HepG2 (cell line): ENCODE data around the gene SCRT2. TPM values are rescaled to one million over a fixed set of nuclear protein-coding genes. Genes with fewer than 3 reads are reported as not detected.
A peak's percentile ranks its signal among the peaks of the same experiment; 100 is the strongest.

ENCODE experiments used
- BCL3 ChIP-seq: sonication (generic); formaldehyde crosslinking; IDR thresholded peaks from 2 replicates; pipeline ENCODE4 v1.5.1; 2020; ENCODE audit warnings: mild to moderate bottlenecking, missing genetic modification reagents, moderate library complexity
- ESRRA ChIP-seq: sonication (generic); formaldehyde crosslinking; IDR thresholded peaks from 2 replicates; pipeline ENCODE4 v1.5.1; 2020; ENCODE audit warnings: mild to moderate bottlenecking, low read depth, missing genetic modification reagents
- GTF2F1 ChIP-seq: fragments of 150-350 bp; IDR thresholded peaks from 2 replicates; pipeline ENCODE4 v1.6.1; 2014; ENCODE audit warnings: low read length
- IRF9 ChIP-seq: sonication (generic); formaldehyde crosslinking; IDR thresholded peaks from 2 replicates; pipeline ENCODE4 v1.8.0; 2022; ENCODE audit warnings: missing genetic modification reagents, mild to moderate bottlenecking, borderline replicate concordance
- KDM1A ChIP-seq: IDR thresholded peaks from 2 replicates; pipeline ENCODE4 v1.6.1; 2016; ENCODE audit warnings: missing compliant biosample characterization
- PAXIP1 ChIP-seq: sonication (generic); formaldehyde crosslinking; conservative IDR thresholded peaks from 2 replicates; pipeline ENCODE4 v1.4.0; 2020; ENCODE audit warnings: mild to moderate bottlenecking, missing genetic modification reagents, moderate library complexity
- PRDM10 ChIP-seq: sonication (generic); formaldehyde crosslinking; IDR thresholded peaks from 2 replicates; pipeline ENCODE4 v1.4.0; 2020; ENCODE audit warnings: low read depth, missing genetic modification reagents
- SMAD3 ChIP-seq: sonication (generic); formaldehyde crosslinking; IDR thresholded peaks from 2 replicates; pipeline ENCODE4 v1.4.0; 2020; ENCODE audit warnings: missing genetic modification reagents
- SOX5 ChIP-seq: IDR thresholded peaks from 2 replicates; pipeline ENCODE4 v1.6.1; 2016; ENCODE audit warnings: borderline replicate concordance
- TBX3 ChIP-seq: fragments of 450-650 bp; IDR thresholded peaks from 2 replicates; pipeline ENCODE4 v1.6.1; 2017; ENCODE audit warnings: antibody characterized with exemption, mild to moderate bottlenecking, inconsistent platforms, borderline replicate concordance
- ZFP90 ChIP-seq: sonication (generic); formaldehyde crosslinking; IDR thresholded peaks from 2 replicates; pipeline ENCODE4 v1.8.0; 2022; ENCODE audit warnings: missing genetic modification reagents, mild to moderate bottlenecking, inconsistent platforms, borderline replicate concordance
- ZKSCAN8 ChIP-seq: IDR thresholded peaks from 2 replicates; pipeline ENCODE4 v1.6.1; 2016; ENCODE audit warnings: borderline replicate concordance, missing genetic modification reagents, missing compliant biosample characterization
- ZNF232 ChIP-seq: sonication (generic); formaldehyde crosslinking; IDR thresholded peaks from 2 replicates; pipeline ENCODE4 v1.4.0; 2020; ENCODE audit warnings: missing genetic modification reagents, borderline replicate concordance
- ZNF546 ChIP-seq: sonication (generic); formaldehyde crosslinking; conservative IDR thresholded peaks from 2 replicates; pipeline ENCODE4 v1.8.1; 2023; ENCODE audit warnings: mild to moderate bottlenecking, missing genetic modification reagents
- ZNF577 ChIP-seq: sonication (generic); formaldehyde crosslinking; IDR thresholded peaks from 2 replicates; pipeline ENCODE4 v1.4.0; 2020; ENCODE audit warnings: mild to moderate bottlenecking, low read depth, missing genetic modification reagents, borderline replicate concordance
- ZNF678 ChIP-seq: sonication (generic); formaldehyde crosslinking; IDR thresholded peaks from 2 replicates; pipeline ENCODE4 v1.4.0; 2020; ENCODE audit warnings: mild to moderate bottlenecking, missing genetic modification reagents
- ZNF746 ChIP-seq: sonication (generic); formaldehyde crosslinking; IDR thresholded peaks from 2 replicates; pipeline ENCODE4 v1.8.0; 2022; ENCODE audit warnings: mild to moderate bottlenecking, missing genetic modification reagents
- ZZZ3 ChIP-seq: sonication (generic); formaldehyde crosslinking; IDR thresholded peaks from 2 replicates; pipeline ENCODE4 v1.4.0; 2020; ENCODE audit warnings: missing genetic modification reagents, mild to moderate bottlenecking, borderline replicate concordance
- polyA plus RNA-seq, 8 experiments: library from polyadenylated mRNA; depleted of rRNA in 3 of 8; stranded (reverse) in 7 of 8; unstranded in 1 of 8; fragments of >200 nt; fragmentation: Illumina TruSeq in 4 of 8; extraction: Trizol in 4 of 8; gene quantifications; 2 replicates each; pipeline versions ENCODE4 v1.2.1 to v1.2.3, GENCODE V29; 2011 to 2016; ENCODE audit warnings: low read depth in 4 of 8, missing spikeins in 1 of 8, mixed read lengths in 1 of 8; ENCODE audit not compliant: insufficient read depth in 1 of 8
- total RNA-seq, 5 experiments: library from RNA; depleted of rRNA; stranded (reverse); fragments of >200 nt; fragmentation: Illumina TruSeq; extraction: Trizol; gene quantifications; 2 replicates each; pipeline ENCODE4 v1.2.3, GENCODE V29; 2016; ENCODE audit warnings: low read depth in 1 of 5

SCRT2 gene
- total and polyA plus RNA-seq, 2 of the 13 experiments (the other 11 are each of a cell fraction or from before 2014, with no cell fraction given), result not detected

- TF ChIP-seq BCL3, result peak; percentile 96
- TF ChIP-seq KDM1A (CRISPR knock-in tag), result no peak; the same call in 1 of the 2 replicates
- no peak; the same call in 1 of the 2 replicates for TF ChIP-seq ZNF746
- no peak for TF ChIP-seq GTF2F1
- TF ChIP-seq ZNF678 (CRISPR knock-in tag), result no peak
- TF ChIP-seq ZNF577 (CRISPR knock-in tag), result no peak
- TF ChIP-seq ZNF232, result no peak; the same call in 1 of the 2 replicates
- peak; percentile 70; the same call in 1 of the 2 replicates for TF ChIP-seq ZZZ3 (CRISPR knock-in tag)
- TF ChIP-seq PAXIP1 (CRISPR knock-in tag), result peak; percentile 65
- TF ChIP-seq TBX3, result no peak
- TF ChIP-seq ZKSCAN8 (CRISPR knock-in tag), result peak; percentile 79; the same call in 1 of the 2 replicates
- peak; percentile 68; the same call in 1 of the 2 replicates for TF ChIP-seq IRF9 (CRISPR knock-in tag)
- peak; percentile 86 for TF ChIP-seq ESRRA
- TF ChIP-seq SMAD3 (CRISPR knock-in tag), result peak; percentile 45; the same call in 1 of the 2 replicates
- TF ChIP-seq SOX5 (CRISPR knock-in tag), result peak; percentile 53; the same call in 1 of the 2 replicates
- peak; percentile 82; the same call in 1 of the 2 replicates for TF ChIP-seq PRDM10 (CRISPR knock-in tag)
- TF ChIP-seq ZNF546 (CRISPR knock-in tag), result no peak
- TF ChIP-seq ZFP90 (CRISPR knock-in tag), result peak; percentile 88; the same call in 1 of the 2 replicates
These were observed 30.1 kb downstream of the SCRT2 start (continued) for GRCh38 chr20:645318-646106.
